Osteocyte (in vitro differentiated cells): ENCODE results near the gene DNAJC1. TPM values are rescaled to one million over a fixed set of nuclear protein-coding genes. Genes with fewer than 3 reads are reported as not detected.

ENCODE experiments used
- DNase-seq: peaks from one replicate; pipeline ENCODE4 v3.0.0; 2021; ENCODE audit warnings: mixed read lengths; ENCODE audit not compliant: unreplicated experiment; ENCODE audit errors: extremely low spot score
- H3K27ac Mint-ChIP-seq: one replicate; pipeline ENCODE4 v1.8.0; 2021; ENCODE audit warnings: mild to moderate bottlenecking, mixed read lengths; ENCODE audit not compliant: unreplicated experiment
- H3K27me3 Mint-ChIP-seq: one replicate; pipeline ENCODE4 v1.8.0; 2021; ENCODE audit warnings: mixed read lengths; ENCODE audit not compliant: unreplicated experiment
- H3K36me3 Mint-ChIP-seq: one replicate; pipeline ENCODE4 v1.8.0; 2021; ENCODE audit warnings: mixed read lengths; ENCODE audit not compliant: unreplicated experiment
- H3K4me1 Mint-ChIP-seq: one replicate; pipeline ENCODE4 v1.8.0; 2021; ENCODE audit warnings: mixed read lengths; ENCODE audit not compliant: unreplicated experiment
- H3K4me3 Mint-ChIP-seq: one replicate; pipeline ENCODE4 v1.8.0; 2021; ENCODE audit warnings: mild to moderate bottlenecking, moderate library complexity, mixed read lengths; ENCODE audit not compliant: unreplicated experiment
- H3K9me3 Mint-ChIP-seq: one replicate; pipeline ENCODE4 v1.8.0; 2021; ENCODE audit warnings: mixed read lengths; ENCODE audit not compliant: unreplicated experiment
- CTCF ChIP-seq: fragments of 200-600 bp; sonication (generic); IDR thresholded peaks from 2 replicates; pipeline ENCODE4 v1.5.0; 2021; ENCODE audit warnings: antibody characterized with exemption, mild to moderate bottlenecking, moderate library complexity
- total RNA-seq: library from RNA; stranded (reverse); gene quantifications from 2 replicates; pipeline ENCODE4 v1.2.1, GENCODE V29; 2021

Gene DNAJC1
- total RNA-seq, 1 donor from 2014 or later, result 38.4 TPM

GRCh38 chr10:21976280-21976679 is 27.2 kb downstream of the DNAJC1 start:
- no peaks in the 10 kb centered on the region for H3K36me3 Mint-ChIP-seq
- TF ChIP-seq CTCF, result no peak
- H3K9me3 Mint-ChIP-seq, result no peaks in the 10 kb centered on the region
- H3K4me1 Mint-ChIP-seq, result peaks cover 17% of the 10 kb centered on the region
- H3K4me3 Mint-ChIP-seq, result no peak overlapping the region
- H3K27ac Mint-ChIP-seq, result no peak overlapping the region
- H3K27me3 Mint-ChIP-seq, result no peaks in the 10 kb centered on the region
- DNase-seq, result no peak

GRCh38 chr10:21975378-21975990 is 28.0 kb downstream of the DNAJC1 start:
- Mint-ChIP-seq H3K27me3 (no peaks in the 10 kb centered on the region), H3K27ac (no peak overlapping the region), H3K9me3 (no peaks in the 10 kb centered on the region), H3K4me1 (peaks cover 17% of the 10 kb centered on the region), H3K4me3 (no peak overlapping the region), H3K36me3 (no peaks in the 10 kb centered on the region)
- DNase-seq, result no peak
- TF ChIP-seq CTCF, result no peak

- Mint-ChIP-seq H3K27ac (no peak overlapping the region), H3K36me3 (peaks cover 2% of the 10 kb centered on the region), H3K4me1 (peaks cover 10% of the 10 kb centered on the region), H3K27me3 (no peaks in the 10 kb centered on the region), H3K9me3 (no peaks in the 10 kb centered on the region), H3K4me3 (no peak overlapping the region)
- no peak for DNase-seq
- TF ChIP-seq CTCF, result no peak
Measured at GRCh38 chr10:21972584-21972983, 30.9 kb downstream of the DNAJC1 start.

GRCh38 chr10:21969326-21970287 is 33.9 kb downstream of the DNAJC1 start:
- H3K27me3 Mint-ChIP-seq, result no peaks in the 10 kb centered on the region
- peaks cover 8% of the 10 kb centered on the region for H3K36me3 Mint-ChIP-seq
- H3K27ac Mint-ChIP-seq, result no peak overlapping the region
- H3K4me3 Mint-ChIP-seq, result no peak overlapping the region
- DNase-seq, result no peak
- no peak for TF ChIP-seq CTCF
- peaks cover 10% of the 10 kb centered on the region for H3K9me3 Mint-ChIP-seq
- H3K4me1 Mint-ChIP-seq, result peaks cover 1% of the 10 kb centered on the region

- Mint-ChIP-seq H3K4me1 (no peaks in the 10 kb centered on the region), H3K4me3 (no peak overlapping the region), H3K27me3 (no peaks in the 10 kb centered on the region), H3K27ac (no peak overlapping the region), H3K9me3 (peaks cover 11% of the 10 kb centered on the region), H3K36me3 (peaks cover 9% of the 10 kb centered on the region)
- no peak for TF ChIP-seq CTCF
- DNase-seq, result no peak
Measured at GRCh38 chr10:21964983-21965665, 38.4 kb downstream of the DNAJC1 start.
